ENCODE data around the gene ARL4D. TPM values are rescaled to one million over a fixed set of nuclear protein-coding genes. Genes with fewer than 3 reads are reported as not detected.

ARL4D gene
- total and polyA plus RNA-seq, 9 donors: 6.2 to 34.1 (median 18.9) TPM

DNA sequence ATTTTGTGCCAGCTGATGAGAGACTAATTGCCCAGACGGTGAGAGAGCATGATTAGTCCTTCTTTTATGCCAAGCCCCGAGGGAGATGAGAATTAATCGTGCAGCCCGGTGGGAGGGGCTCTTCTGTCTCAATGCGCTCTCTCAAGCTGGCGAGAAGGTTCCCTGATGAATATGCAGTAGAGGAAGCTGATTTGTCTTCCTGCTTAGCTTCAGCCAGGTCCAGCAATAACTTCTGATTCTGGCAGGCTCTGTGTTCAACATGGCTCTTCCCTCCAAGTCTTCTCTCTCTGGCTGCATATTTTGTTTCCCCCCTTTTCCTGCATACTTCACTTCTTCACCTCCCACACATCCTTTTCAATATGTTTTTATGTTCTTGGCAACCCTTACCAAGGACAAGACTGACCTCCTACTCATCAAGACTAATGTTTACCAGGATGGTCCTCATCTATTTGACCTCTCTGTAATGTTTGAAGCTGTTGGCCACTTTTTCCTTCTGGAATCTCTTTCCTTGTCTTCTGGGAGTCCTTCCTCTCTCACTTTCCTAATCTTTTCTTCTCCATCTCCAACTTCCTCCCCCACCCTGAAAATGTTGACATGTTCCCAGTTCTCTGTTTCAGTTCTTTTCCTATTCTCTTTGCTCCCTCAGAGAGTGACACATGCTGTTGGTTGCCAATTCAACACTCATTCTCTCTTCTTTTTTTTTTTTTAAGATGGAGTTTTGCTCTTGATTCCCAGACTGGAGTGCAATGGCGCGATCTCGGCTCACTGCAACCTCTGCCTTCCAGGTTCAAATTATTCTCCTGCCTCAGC, 33.1 kb downstream of the ARL4D start:
- H3K27me3 ChIP-seq: no peaks in the 10 kb centered on the region
- 7 to 9% (median 7%) methylated on average over 9 of the region's 9 CpGs for WGBS, 3 donors

DNA sequence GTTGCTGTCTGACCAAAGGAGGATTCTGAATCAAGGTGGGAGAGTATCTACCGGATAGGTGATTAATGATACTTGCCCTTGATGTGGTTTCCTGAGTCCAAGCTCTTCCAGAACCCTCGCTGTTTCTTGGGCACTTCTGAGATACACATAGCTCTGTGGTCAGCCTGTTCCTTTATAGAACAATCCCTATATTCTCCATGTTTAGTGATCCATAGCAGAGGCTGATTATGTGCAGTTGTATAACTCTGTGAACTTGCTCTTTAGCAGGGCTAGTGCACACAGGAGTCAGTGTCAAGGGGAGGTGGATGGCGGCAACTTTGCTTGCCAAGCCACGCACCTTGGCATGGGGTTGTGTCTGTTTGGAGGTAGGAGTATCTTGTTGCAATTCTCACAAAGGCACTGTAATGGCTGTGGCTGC, 36.1 kb downstream of the ARL4D start:
- intact Hi-C loops (cut with DNase I): no loop called here
- H3K36me3 ChIP-seq: no peaks in the 10 kb centered on the region
- 73 to 78% (median 76%) methylated on average over 4 of the region's 4 CpGs for WGBS, 3 donors
- H3K27ac ChIP-seq: no peak overlapping the region
- no peak for DNase-seq
- no peaks in the 10 kb centered on the region for H3K9me3 ChIP-seq
- no peaks in the 10 kb centered on the region for H3K27me3 ChIP-seq
- H3K4me1 ChIP-seq (ENCODE audit: insufficient read depth): peaks cover 8% of the 10 kb centered on the region
- TF ChIP-seq POLR2A (IDR thresholded peaks at IDR 0.05) (no peak), EP300 (IDR thresholded peaks at IDR 0.05) (no peak), CTCF (IDR thresholded peaks at IDR 0.05) (no peak)
- no peak overlapping the region for H3K4me3 ChIP-seq

More for the DNA sequence above, 33.1 kb downstream of the ARL4D start:
- intact Hi-C loops (cut with DNase I): no loop called here
- no peak for TF ChIP-seq CTCF (IDR thresholded peaks at IDR 0.05)
- no peak for TF ChIP-seq EP300 (IDR thresholded peaks at IDR 0.05)
- no peak for TF ChIP-seq POLR2A (IDR thresholded peaks at IDR 0.05)
- no peak overlapping the region for H3K27ac ChIP-seq
- peaks cover 7% of the 10 kb centered on the region for H3K4me1 ChIP-seq (ENCODE audit: insufficient read depth)
- H3K4me3 ChIP-seq: no peak overlapping the region
- no peaks in the 10 kb centered on the region for H3K36me3 ChIP-seq
- DNase-seq: no peak
- H3K9me3 ChIP-seq: no peaks in the 10 kb centered on the region

DNA sequence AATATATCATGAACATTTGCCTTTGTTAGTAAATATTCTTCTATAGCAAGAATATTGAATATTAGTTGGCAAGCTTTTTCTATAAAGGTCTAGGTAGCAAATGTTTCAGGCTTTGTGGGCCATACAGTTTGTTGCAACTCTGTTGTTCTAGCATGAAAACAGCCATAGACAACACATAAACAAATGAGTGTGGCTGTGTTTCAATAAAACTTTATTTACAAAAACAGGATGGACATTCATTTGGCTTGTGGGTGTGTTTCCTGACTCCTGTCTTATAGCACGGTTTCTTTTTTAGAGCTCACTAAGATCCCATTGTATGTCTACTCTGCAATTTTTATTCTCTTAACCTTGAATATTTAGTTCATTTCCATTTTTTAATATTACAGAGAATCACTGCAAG, 39.0 kb downstream of the ARL4D start:
- Histone ChIP-seq H3K4me1 (ENCODE audit: insufficient read depth) (peaks cover 1% of the 10 kb centered on the region), H3K9me3 (no peaks in the 10 kb centered on the region), H3K27ac (no peak overlapping the region), H3K36me3 (no peaks in the 10 kb centered on the region), H3K27me3 (no peaks in the 10 kb centered on the region), H3K4me3 (no peak overlapping the region)
- DNase-seq: no peak
- 84 to 95% (median 94%) methylated on average over 1 of the region's 1 CpG for WGBS, 3 donors
- intact Hi-C loops (cut with DNase I): no loop called here
- TF ChIP-seq POLR2A (IDR thresholded peaks at IDR 0.05) (no peak), EP300 (IDR thresholded peaks at IDR 0.05) (no peak)

- no peaks in the 10 kb centered on the region for H3K36me3 ChIP-seq
- no peak overlapping the region for H3K27ac ChIP-seq
- no peaks in the 10 kb centered on the region for H3K27me3 ChIP-seq
- H3K4me1 ChIP-seq (ENCODE audit: insufficient read depth): peaks cover 1% of the 10 kb centered on the region
- DNase-seq: no peak
- WGBS, 3 donors: 81 to 85% (median 84%) methylated on average over 5 of the region's 5 CpGs
- no peak for TF ChIP-seq EP300 (IDR thresholded peaks at IDR 0.05)
- no peak for TF ChIP-seq CTCF (IDR thresholded peaks at IDR 0.05)
- TF ChIP-seq POLR2A (IDR thresholded peaks at IDR 0.05): no peak
- intact Hi-C loops (cut with DNase I): no loop called here
- H3K9me3 ChIP-seq: no peaks in the 10 kb centered on the region
- H3K4me3 ChIP-seq: no peak overlapping the region
These were observed 39.8 kb downstream of the ARL4D start for GRCh38 chr17:43438626-43439025.

GRCh38 chr17:43439041-43439440, 40.2 kb downstream of the ARL4D start:
- H3K27ac ChIP-seq: no peak overlapping the region
- TF ChIP-seq EP300 (IDR thresholded peaks at IDR 0.05) (no peak), POLR2A (IDR thresholded peaks at IDR 0.05) (no peak), CTCF (IDR thresholded peaks at IDR 0.05) (no peak)
- 15 to 58% (median 46%) methylated on average over 1 of the region's 1 CpG for WGBS, 3 donors
- H3K36me3 ChIP-seq: no peaks in the 10 kb centered on the region
- DNase-seq: peak in 1 of 5 donors; percentile 19
- no peaks in the 10 kb centered on the region for H3K27me3 ChIP-seq
- no peaks in the 10 kb centered on the region for H3K9me3 ChIP-seq
- H3K4me1 ChIP-seq (ENCODE audit: insufficient read depth): peaks cover 1% of the 10 kb centered on the region
- intact Hi-C loops (cut with DNase I): no loop called here
- no peak overlapping the region for H3K4me3 ChIP-seq
